Neuronal stem cell (in vitro differentiated cells): ENCODE measurements around the gene CPEB3.
"Not testable (repeated sequence)": the region's sequence is repeated elsewhere in the genome, so short reads cannot be mapped to it uniquely, and the experiment has no call there.

Experiments
- DNase-seq: peaks from one replicate; pipeline ENCODE4 v3.0.0-alpha.2; 2013; ENCODE audit warnings: low spot score
- H2AFZ ChIP-seq: one replicate; pipeline ENCODE4 v1.6.1; 2013; ENCODE audit warnings: mild to moderate bottlenecking, low read length, inconsistent platforms
- H2AK5ac ChIP-seq: 2 replicates; pipeline ENCODE4 v1.6.1; 2013; ENCODE audit warnings: low read depth, mild to moderate bottlenecking, inconsistent platforms, low read length, moderate library complexity, mixed read lengths
- H2BK120ac ChIP-seq: 2 replicates; pipeline ENCODE4 v1.6.1; 2013; ENCODE audit warnings: low read depth, mild to moderate bottlenecking, inconsistent platforms, low read length, moderate library complexity, mixed read lengths
- H2BK12ac ChIP-seq: one replicate; pipeline ENCODE4 v1.6.1; 2013; ENCODE audit warnings: low read length, inconsistent platforms
- H2BK15ac ChIP-seq: 2 replicates; pipeline ENCODE4 v1.6.1; 2013; ENCODE audit warnings: mild to moderate bottlenecking, low read length, inconsistent platforms, mixed read lengths
- H2BK5ac ChIP-seq: one replicate; pipeline ENCODE4 v1.6.1; 2013; ENCODE audit warnings: inconsistent platforms, mild to moderate bottlenecking, low read length, moderate library complexity
- H3K14ac ChIP-seq: one replicate; pipeline ENCODE4 v1.6.1; 2013; ENCODE audit warnings: low read length, inconsistent platforms
- H3K18ac ChIP-seq: 2 replicates; pipeline ENCODE4 v1.6.1; 2013; ENCODE audit warnings: low read length, inconsistent platforms
- H3K23ac ChIP-seq: 2 replicates; pipeline ENCODE4 v1.6.1; 2013; ENCODE audit warnings: low read depth, mild to moderate bottlenecking, mixed read lengths, low read length, inconsistent platforms; ENCODE audit not compliant: poor library complexity
- H3K27ac ChIP-seq: replicated peaks from 3 replicates; pipeline ENCODE4 v1.5.1; 2013; ENCODE audit warnings: low read length, inconsistent platforms
- H3K27me3 ChIP-seq, 3 experiments: 2 replicates each; pipeline ENCODE4 v1.6.1; 2013; ENCODE audit warnings: low read length in 3 of 3, mild to moderate bottlenecking in 2 of 3, inconsistent platforms in 1 of 3, low read depth in 1 of 3, mixed read lengths in 1 of 3, moderate library complexity in 1 of 3; ENCODE audit not compliant: control insufficient read depth in 3 of 3, insufficient read depth in 3 of 3
- H3K36me3 ChIP-seq, 2 donors: replicated peaks in 1 of 2; 2 replicates each; pipeline ENCODE4 v1.6.1; 2013; ENCODE audit warnings: low read length in 2 of 2; ENCODE audit not compliant: control insufficient read depth in 2 of 2, insufficient read depth in 2 of 2
- H3K4ac ChIP-seq: 2 replicates; pipeline ENCODE4 v1.6.1; 2013; ENCODE audit warnings: inconsistent platforms, mild to moderate bottlenecking, low read length, moderate library complexity
- H3K4me1 ChIP-seq, 2 donors: 1 replicate in 1 of 2; 2 replicates in 1 of 2; pipeline ENCODE4 v1.6.1; 2013; ENCODE audit warnings: low read length in 2 of 2, low read depth in 1 of 2; ENCODE audit not compliant: control insufficient read depth in 2 of 2, insufficient read depth in 1 of 2
- H3K4me2 ChIP-seq: one replicate; pipeline ENCODE4 v1.6.1; 2013; ENCODE audit warnings: mild to moderate bottlenecking, low read length, inconsistent platforms; ENCODE audit not compliant: insufficient read depth, poor library complexity, severe bottlenecking
- H3K4me3 ChIP-seq, 2 donors: 2 replicates each; pipeline ENCODE4 v1.5.1; 2013; ENCODE audit warnings: low read length in 2 of 2, mild to moderate bottlenecking in 2 of 2, inconsistent platforms in 1 of 2, moderate library complexity in 1 of 2
- H3K79me1 ChIP-seq: one replicate; pipeline ENCODE4 v1.6.1; 2013; ENCODE audit warnings: low read depth, mild to moderate bottlenecking, inconsistent platforms, low read length, moderate library complexity
- H3K9ac ChIP-seq: one replicate; pipeline ENCODE4 v1.6.1; 2013; ENCODE audit warnings: mild to moderate bottlenecking, low read depth, low read length, inconsistent platforms; ENCODE audit not compliant: poor library complexity
- H3K9me3 ChIP-seq, 2 donors: replicated peaks in 1 of 2; 2 replicates each; pipeline versions ENCODE3 to v1.6.1; 2013; ENCODE audit warnings: low read length in 2 of 2, mild to moderate bottlenecking in 2 of 2, inconsistent platforms in 1 of 2, low read depth in 1 of 2, mixed read lengths in 1 of 2, moderate library complexity in 1 of 2; ENCODE audit not compliant: control insufficient read depth in 2 of 2, insufficient read depth in 1 of 2
- H4K8ac ChIP-seq: one replicate; pipeline ENCODE4 v1.6.1; 2013; ENCODE audit warnings: low read depth, mild to moderate bottlenecking, inconsistent platforms, low read length, moderate library complexity
- H4K91ac ChIP-seq: one replicate; pipeline ENCODE4 v1.6.1; 2013; ENCODE audit warnings: low read length, low read depth, mild to moderate bottlenecking, inconsistent platforms; ENCODE audit not compliant: poor library complexity
- WGBS, 2 donors: extraction: QIAGEN DNeasy Blood & Tissue Kit; methylation state at CpG; one replicate each; pipeline ENCODE4 v1.1.7; 2013; ENCODE audit warnings: missing lambda C conversion rate in 2 of 2, mixed read lengths in 1 of 2; ENCODE audit not compliant: insufficient read length in 2 of 2, insufficient replicate concordance in 1 of 2; ENCODE audit errors: extremely low coverage in 2 of 2; 5-methylcytosine and 5-hydroxymethylcytosine counted together

The CPEB3 gene

GRCh38 chr10:92222603-92223262, 68.1 kb downstream of the CPEB3 start:
- no CpG with 5 or more reads among the region's 1 CpG for WGBS, 2 donors
- H3K14ac ChIP-seq = no peak overlapping the region
- no peaks in the 10 kb centered on the region for H3K27me3 ChIP-seq
- no peaks in the 10 kb centered on the region for H3K9me3 ChIP-seq
- H3K79me1 ChIP-seq = no peaks in the 10 kb centered on the region
- no peak overlapping the region for H2AFZ ChIP-seq
- H3K23ac ChIP-seq = no peak overlapping the region
- no peak overlapping the region for H4K8ac ChIP-seq
- H3K4me2 ChIP-seq = no peak overlapping the region
- H3K27ac ChIP-seq = no peak overlapping the region
- H2BK5ac ChIP-seq = no peak overlapping the region
- no peaks in the 10 kb centered on the region for H3K4me1 ChIP-seq
- H4K91ac ChIP-seq = no peak overlapping the region
- H2AK5ac ChIP-seq = no peak overlapping the region
- no peak overlapping the region for H3K4me3 ChIP-seq
- no peak overlapping the region for H2BK120ac ChIP-seq
- H3K36me3 ChIP-seq = no peaks in the 10 kb centered on the region
- H3K4ac ChIP-seq = no peak overlapping the region
- no peak overlapping the region for H2BK15ac ChIP-seq
- no peak for DNase-seq
- no peak overlapping the region for H3K9ac ChIP-seq
- H2BK12ac ChIP-seq = no peak overlapping the region
- H3K18ac ChIP-seq = no peak overlapping the region

GRCh38 chr10:92219559-92219958, 71.3 kb downstream of the CPEB3 start:
- Histone ChIP-seq H2BK120ac (no peak overlapping the region), H3K27me3 (no peaks in the 10 kb centered on the region), H4K8ac (no peak overlapping the region), H3K4me3 (no peak overlapping the region), H2AK5ac (no peak overlapping the region), H3K4ac (no peak overlapping the region), H3K36me3 (no peaks in the 10 kb centered on the region), H3K18ac (no peak overlapping the region), H3K23ac (no peak overlapping the region), H2BK5ac (no peak overlapping the region), H3K9me3 (no peaks in the 10 kb centered on the region), H2BK15ac (no peak overlapping the region), H2BK12ac (no peak overlapping the region), H4K91ac (no peak overlapping the region), H3K4me1 (no peaks in the 10 kb centered on the region), H3K4me2 (no peak overlapping the region), H3K9ac (no peak overlapping the region), H3K27ac (no peak overlapping the region), H2AFZ (no peak overlapping the region), H3K79me1 (no peaks in the 10 kb centered on the region), H3K14ac (no peak overlapping the region)
- DNase-seq = no peak
- no CpG with 5 or more reads among the region's 6 CpGs for WGBS, 2 donors

GRCh38 chr10:92218569-92218968, 72.3 kb downstream of the CPEB3 start:
- Histone ChIP-seq H2AK5ac (no peak overlapping the region), H3K4me1 (no peaks in the 10 kb centered on the region), H4K91ac (no peak overlapping the region), H3K27me3 (no peaks in the 10 kb centered on the region), H3K79me1 (no peaks in the 10 kb centered on the region), H3K23ac (no peak overlapping the region), H3K18ac (no peak overlapping the region), H3K4me2 (no peak overlapping the region), H3K9ac (no peak overlapping the region), H3K14ac (no peak overlapping the region), H4K8ac (no peak overlapping the region), H3K4me3 (no peak overlapping the region), H2AFZ (no peak overlapping the region), H2BK5ac (no peak overlapping the region), H3K27ac (no peak overlapping the region), H2BK12ac (no peak overlapping the region), H2BK15ac (no peak overlapping the region), H3K4ac (no peak overlapping the region), H3K36me3 (no peaks in the 10 kb centered on the region), H3K9me3 (no peaks in the 10 kb centered on the region), H2BK120ac (no peak overlapping the region)
- no CpG with 5 or more reads among the region's 3 CpGs for WGBS, 2 donors
- no peak for DNase-seq

GRCh38 chr10:92216608-92217007, 74.3 kb downstream of the CPEB3 start:
- H3K4ac ChIP-seq, H2AK5ac ChIP-seq, H2BK15ac ChIP-seq, H3K4me2 ChIP-seq, H3K36me3 ChIP-seq, H4K8ac ChIP-seq, H2AFZ ChIP-seq, H3K14ac ChIP-seq, H3K23ac ChIP-seq, H3K18ac ChIP-seq, H2BK5ac ChIP-seq, DNase-seq, H2BK120ac ChIP-seq, H3K4me3 ChIP-seq, H2BK12ac ChIP-seq, H4K91ac ChIP-seq, H3K9ac ChIP-seq, H3K79me1 ChIP-seq, H3K27ac ChIP-seq, H3K4me1 ChIP-seq, H3K9me3 ChIP-seq, H3K27me3 ChIP-seq: not testable (repeated sequence)
- WGBS, 2 donors = no CpG with 5 or more reads among the region's 12 CpGs
